Fibroblast of the aortic adventitia (primary cell): ENCODE data around the gene GATA5. TPM values are rescaled to one million over a fixed set of nuclear protein-coding genes. Genes with fewer than 3 reads are reported as not detected.

Experiments
- DNase-seq: peaks from one replicate; pipeline ENCODE4 v3.0.0-alpha.2; 2010; ENCODE audit warnings: low read depth
- H3K4me3 ChIP-seq: 2 replicates; pipeline ENCODE4 v1.5.1; 2011; ENCODE audit warnings: low read depth, mild to moderate bottlenecking, control low read depth, low read length, moderate library complexity
- CTCF ChIP-seq: IDR thresholded peaks from 2 replicates; pipeline ENCODE4 v1.5.1; 2011; ENCODE audit warnings: mild to moderate bottlenecking, low read length, control low read depth, inconsistent platforms; ENCODE audit not compliant: insufficient read depth
- total RNA-seq: library from RNA; depleted of rRNA; stranded (reverse); fragments of >200 nt; gene quantifications from 2 replicates; pipeline ENCODE4 v1.2.3, GENCODE V29; 2012; ENCODE audit warnings: low replicate concordance

The GATA5 gene
- total RNA-seq, 1 donor: not detected

GRCh38 chr20:62473717-62474603 is 1.8 kb downstream of the GATA5 start:
- no peak overlapping the region for H3K4me3 ChIP-seq
- no peak for DNase-seq
- no peak for TF ChIP-seq CTCF

- DNase-seq: no peak
- no peak overlapping the region for H3K4me3 ChIP-seq
- no peak for TF ChIP-seq CTCF
These were observed 2.7 kb downstream of the GATA5 start for GRCh38 chr20:62472941-62473585.

- no peak for DNase-seq
- TF ChIP-seq CTCF: no peak
- H3K4me3 ChIP-seq: no peak overlapping the region
These were observed 3.5 kb downstream of the GATA5 start for GRCh38 chr20:62472138-62472940.

DNA sequence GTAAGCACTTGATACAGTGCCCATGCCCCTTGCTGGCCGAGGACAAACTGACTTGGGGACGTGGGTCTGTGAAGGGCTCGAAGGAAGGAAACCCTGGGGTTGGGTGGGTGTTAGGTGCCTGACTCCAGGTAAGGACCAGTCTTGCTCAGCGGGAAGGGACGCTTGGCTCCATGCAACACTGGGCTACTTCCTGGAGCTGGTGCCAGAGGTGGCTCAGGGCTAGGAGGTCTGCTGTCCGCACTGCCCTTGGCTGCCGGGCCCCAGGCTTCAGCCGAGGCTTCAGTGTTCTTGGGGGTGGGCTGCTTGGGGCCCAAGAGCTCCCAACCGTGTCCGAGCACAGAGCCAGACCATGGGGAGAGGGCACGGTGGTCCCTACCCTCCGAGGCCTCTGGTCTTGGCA is 5.3 kb downstream of the GATA5 start:
- no peak for DNase-seq
- no peak overlapping the region for H3K4me3 ChIP-seq
- no peak for TF ChIP-seq CTCF

DNA sequence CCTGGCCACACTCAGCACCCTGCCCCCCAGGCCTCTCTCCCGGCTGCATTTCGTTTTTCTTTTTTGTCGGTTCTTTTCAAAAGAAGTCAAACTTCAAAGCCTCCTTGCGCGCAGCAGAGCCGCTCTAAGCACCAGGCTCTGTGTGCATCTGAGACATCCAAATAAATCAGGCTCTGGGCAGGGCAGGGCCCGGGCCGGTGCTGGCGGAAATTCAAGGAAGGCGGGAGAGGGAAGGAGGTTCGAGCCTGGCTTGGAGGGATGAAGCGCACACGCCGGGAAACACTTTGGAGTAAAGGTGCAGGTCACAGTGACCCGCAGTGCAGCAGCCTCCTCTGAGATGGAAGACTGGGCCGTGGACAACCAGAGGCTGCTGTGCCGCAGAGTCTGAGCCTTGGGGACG is 5.8 kb downstream of the GATA5 start:
- no peak for DNase-seq

More for the DNA sequence above, 5.8 kb downstream of the GATA5 start:
- TF ChIP-seq CTCF: no peak
- no peak overlapping the region for H3K4me3 ChIP-seq
